Esophagus squamous epithelium (tissue), 5 donors: Measurements from ENCODE around the gene RUNX1. TPM values are rescaled to one million over a fixed set of nuclear protein-coding genes. Genes with fewer than 3 reads are reported as not detected.

ENCODE experiments used
- DNase-seq: peaks from one replicate; lab custom pipeline; 2025; lab: John Stamatoyannopoulos, UW
- H3K27ac ChIP-seq, 4 donors: fragments of 200-600 bp; sonication (generic); one replicate each; pipeline ENCODE4 v1.5.1; 2016 to 2019; ENCODE audit warnings: mild to moderate bottlenecking in 1 of 4
- H3K27me3 ChIP-seq, 4 donors: fragments of 200-600 bp; sonication (generic); 1 replicate in 3 of 4; 2 replicates in 1 of 4; pipeline versions ENCODE4 v1.5.1 to v1.6.0; 2017 to 2021; ENCODE audit warnings: antibody characterized with exemption in 1 of 4
- H3K36me3 ChIP-seq, 3 donors: fragments of 200-600 bp; sonication (generic); one replicate each; pipeline ENCODE4 v1.5.1; 2016 to 2019
- H3K4me1 ChIP-seq, 3 donors: fragments of 200-600 bp; sonication (generic); one replicate each; pipeline ENCODE4 v1.5.1; 2017 to 2019
- H3K4me3 ChIP-seq, 4 donors: fragments of 200-600 bp; sonication (generic); 1 replicate in 3 of 4; 2 replicates in 1 of 4; pipeline ENCODE4 v1.5.1; 2016 to 2019; ENCODE audit warnings: mild to moderate bottlenecking in 2 of 4, moderate library complexity in 1 of 4
- H3K9me3 ChIP-seq, 3 donors: fragments of 200-600 bp; sonication (generic); one replicate each; pipeline ENCODE4 v1.5.1; 2016 to 2019
- POLR2A ChIP-seq, 4 donors: fragments of 450-650 bp; IDR thresholded peaks; one replicate each; pipeline ENCODE4 v1.6.1; 2017; ENCODE audit warnings: antibody characterized with exemption in 4 of 4, mild to moderate bottlenecking in 4 of 4, moderate library complexity in 3 of 4
- WGBS, 2 donors: methylation state at CpG; one replicate each; pipeline ENCODE4 v1.1.5; 2018; 5-methylcytosine and 5-hydroxymethylcytosine counted together
- intact Hi-C: fragments of 100-400 bp; cut with DNase I; formaldehyde crosslinking; loops from one replicate; pipeline ENCODE4 v1.15.0; 2022
- total RNA-seq, 4 donors: library from RNA; depleted of rRNA; stranded (reverse); fragments of >200 nt; gene quantifications; one replicate each; pipeline ENCODE4 v1.1.0, GENCODE V29; 2016
- TF ChIP-seq, protein P1 (sequence below), 6 experiments: fragments of 450-650 bp in 4 of 6; fragments of 200-600 bp in 2 of 6; sonication (generic) in 2 of 6; IDR thresholded peaks; one replicate each; pipeline ENCODE4 v1.5.1; 2016 to 2019; ENCODE audit warnings: antibody characterized with exemption in 6 of 6, mild to moderate bottlenecking in 4 of 6, moderate library complexity in 4 of 6
- donor health status: DM: yes; HTN: yes; CAD: no.

Gene RUNX1
- total RNA-seq, 4 donors from 2014 or later: 8.2 to 25.4 (median 18.3) TPM

DNA sequence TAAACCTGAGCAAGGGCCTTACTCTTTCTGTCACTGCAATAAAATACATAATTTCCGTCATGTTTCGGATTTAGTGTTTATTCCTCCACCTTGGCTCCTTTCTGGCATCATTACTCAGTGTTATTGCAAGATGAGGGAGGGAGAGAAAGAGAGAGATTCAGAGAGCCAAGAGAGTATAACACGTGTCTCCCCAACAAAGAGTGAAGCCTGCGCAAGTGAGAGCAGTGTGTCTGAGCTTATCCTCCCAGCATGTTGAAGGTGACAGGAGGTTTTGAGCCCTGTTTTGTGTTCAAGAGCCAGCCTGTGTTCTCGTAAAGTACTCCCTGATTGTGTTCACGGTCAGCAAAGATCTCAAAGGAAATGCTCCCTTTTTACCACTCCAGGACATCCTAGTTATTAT, 6.3 kb downstream of the RUNX1 start:
- no peaks in the 10 kb centered on the region for H3K9me3 ChIP-seq
- DNase-seq: no peak
- intact Hi-C loops: loop anchor here (10.0 kb wide), 1 partner anchor 148 kb away; no protein-coding TSS in a partner anchor
- H3K36me3 ChIP-seq: no peaks in the 10 kb centered on the region
- peaks cover 0 to 14% (median 0%) of the 10 kb centered on the region in 4 donors for H3K27me3 ChIP-seq
- WGBS, 2 donors: 78 to 82% methylated on average over 6 of the region's 6 CpGs
- TF ChIP-seq, protein P1, sequence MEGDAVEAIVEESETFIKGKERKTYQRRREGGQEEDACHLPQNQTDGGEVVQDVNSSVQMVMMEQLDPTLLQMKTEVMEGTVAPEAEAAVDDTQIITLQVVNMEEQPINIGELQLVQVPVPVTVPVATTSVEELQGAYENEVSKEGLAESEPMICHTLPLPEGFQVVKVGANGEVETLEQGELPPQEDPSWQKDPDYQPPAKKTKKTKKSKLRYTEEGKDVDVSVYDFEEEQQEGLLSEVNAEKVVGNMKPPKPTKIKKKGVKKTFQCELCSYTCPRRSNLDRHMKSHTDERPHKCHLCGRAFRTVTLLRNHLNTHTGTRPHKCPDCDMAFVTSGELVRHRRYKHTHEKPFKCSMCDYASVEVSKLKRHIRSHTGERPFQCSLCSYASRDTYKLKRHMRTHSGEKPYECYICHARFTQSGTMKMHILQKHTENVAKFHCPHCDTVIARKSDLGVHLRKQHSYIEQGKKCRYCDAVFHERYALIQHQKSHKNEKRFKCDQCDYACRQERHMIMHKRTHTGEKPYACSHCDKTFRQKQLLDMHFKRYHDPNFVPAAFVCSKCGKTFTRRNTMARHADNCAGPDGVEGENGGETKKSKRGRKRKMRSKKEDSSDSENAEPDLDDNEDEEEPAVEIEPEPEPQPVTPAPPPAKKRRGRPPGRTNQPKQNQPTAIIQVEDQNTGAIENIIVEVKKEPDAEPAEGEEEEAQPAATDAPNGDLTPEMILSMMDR (IDR thresholded peaks at IDR 0.05): no peak
- no peak for TF ChIP-seq POLR2A (IDR thresholded peaks at IDR 0.05)
- H3K27ac ChIP-seq: no peak overlapping the region
- H3K4me3 ChIP-seq: no peak overlapping the region
- peaks cover 7 to 26% (median 9%) of the 10 kb centered on the region in 3 donors for H3K4me1 ChIP-seq

DNA sequence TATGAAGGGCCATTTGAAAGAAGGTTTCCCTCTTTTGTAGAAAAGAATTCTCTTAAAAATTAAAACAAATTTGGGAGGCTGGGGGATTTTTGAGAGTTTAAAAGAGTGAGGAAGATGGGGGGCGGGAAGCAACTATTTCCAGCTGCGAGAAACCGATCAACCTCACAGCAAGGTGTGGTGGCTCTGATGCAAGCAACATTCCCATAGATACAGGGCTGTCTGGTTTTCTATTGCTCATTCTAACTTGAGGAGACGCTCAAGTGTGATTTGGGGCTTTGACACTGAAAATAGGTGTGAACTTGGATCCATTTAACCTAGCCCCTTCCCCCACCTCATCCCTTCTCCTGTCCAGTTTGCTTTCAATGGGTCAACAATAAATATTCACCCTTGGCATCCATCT, 7.2 kb downstream of the RUNX1 start:
- Histone ChIP-seq H3K4me1 (peaks cover 3 to 24% (median 3%) of the 10 kb centered on the region in 3 donors), H3K27me3 (peaks cover 0 to 14% (median 0%) of the 10 kb centered on the region in 4 donors), H3K4me3 (no peak overlapping the region), H3K36me3 (no peaks in the 10 kb centered on the region), H3K27ac (peak overlapping the region in 1 of 4 donors; percentile 2), H3K9me3 (no peaks in the 10 kb centered on the region)
- intact Hi-C loops: loop anchor here (10.0 kb wide), 1 partner anchor 147 kb away; no protein-coding TSS in a partner anchor
- 77 to 83% methylated on average over 4 of the region's 4 CpGs for WGBS, 2 donors
- no peak for DNase-seq
- no peak for TF ChIP-seq POLR2A (IDR thresholded peaks at IDR 0.05)
- TF ChIP-seq, protein P1 (IDR thresholded peaks at IDR 0.05): no peak

DNA sequence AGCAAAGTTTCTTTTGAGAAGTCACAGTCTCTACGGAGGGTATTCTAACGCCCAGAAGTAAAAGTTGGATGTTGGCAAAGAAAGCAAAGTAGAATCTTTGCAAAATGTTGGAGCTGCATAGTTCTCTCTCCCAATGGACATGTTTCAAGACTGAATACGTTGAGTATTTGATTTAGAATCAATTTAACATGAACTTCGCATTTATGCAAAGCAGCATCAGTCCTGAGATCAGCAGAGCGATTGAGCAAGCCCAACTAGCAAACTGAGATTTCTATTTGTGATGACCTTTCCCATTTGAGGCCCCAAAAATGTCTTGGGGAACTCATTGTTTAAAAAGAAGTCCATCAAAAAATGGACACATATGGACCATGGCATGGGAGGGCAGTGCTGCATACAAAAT, 8.0 kb downstream of the RUNX1 start:
- no peak for DNase-seq
- Histone ChIP-seq H3K4me3 (no peak overlapping the region), H3K36me3 (no peaks in the 10 kb centered on the region), H3K4me1 (peaks cover 0 to 24% (median 0%) of the 10 kb centered on the region in 3 donors), H3K27ac (no peak overlapping the region), H3K27me3 (peaks cover 0 to 14% (median 0%) of the 10 kb centered on the region in 4 donors), H3K9me3 (no peaks in the 10 kb centered on the region)
- 80 to 86% methylated on average over 5 of the region's 5 CpGs for WGBS, 2 donors
- TF ChIP-seq POLR2A (IDR thresholded peaks at IDR 0.05): no peak
- TF ChIP-seq, protein P1 (IDR thresholded peaks at IDR 0.05): no peak
- intact Hi-C loops: loop anchor here (10.0 kb wide), 1 partner anchor 146 kb away; no protein-coding TSS in a partner anchor

- Histone ChIP-seq H3K4me3 (no peak overlapping the region), H3K27me3 (peaks cover 0 to 4% (median 0%) of the 10 kb centered on the region in 4 donors), H3K4me1 (peaks cover 0 to 24% (median 0%) of the 10 kb centered on the region in 3 donors), H3K27ac (no peak overlapping the region), H3K36me3 (no peaks in the 10 kb centered on the region), H3K9me3 (no peaks in the 10 kb centered on the region)
- intact Hi-C loops: loop anchor here (10.0 kb wide), 1 partner anchor 145 kb away; no protein-coding TSS in a partner anchor
- DNase-seq: no peak
- WGBS, 2 donors: 38 to 64% methylated on average over 3 of the region's 3 CpGs
- no peak for TF ChIP-seq POLR2A (IDR thresholded peaks at IDR 0.05)
- TF ChIP-seq, protein P1 (IDR thresholded peaks at IDR 0.05): no peak
Measured at GRCh38 chr21:35039595-35040289, 9.4 kb downstream of the RUNX1 start.

GRCh38 chr21:35038772-35039319, 10.3 kb downstream of the RUNX1 start:
- intact Hi-C loops: no loop called here
- Histone ChIP-seq H3K4me3 (no peak overlapping the region), H3K9me3 (no peaks in the 10 kb centered on the region), H3K27me3 (no peaks in the 10 kb centered on the region), H3K4me1 (peaks cover 0 to 24% (median 0%) of the 10 kb centered on the region in 3 donors), H3K27ac (no peak overlapping the region), H3K36me3 (no peaks in the 10 kb centered on the region)
- 77 to 87% methylated on average over 4 to 5 of the region's 5 CpGs for WGBS, 2 donors
- no peak for DNase-seq
- TF ChIP-seq, protein P1 (IDR thresholded peaks at IDR 0.05): no peak
- no peak for TF ChIP-seq POLR2A (IDR thresholded peaks at IDR 0.05)
